Natural killer cell (primary cell): Measurements from ENCODE around the gene PREX1. TPM values are rescaled to one million over a fixed set of nuclear protein-coding genes. Genes with fewer than 3 reads are reported as not detected.

Experiments
- ATAC-seq, 3 donors: fragments of 150-1000 bp in 2 of 3; fragments of 200-7000 bp in 1 of 3; cut with Tn5 transposase; 1 replicate in 1 of 3; 2 replicates in 2 of 3; pipeline ENCODE4 v1.10.0; 2021; ENCODE audit warnings: mild to moderate bottlenecking in 2 of 3, moderate library complexity in 2 of 3
- DNase-seq, 2 donors: peaks; one replicate each; pipeline versions ENCODE4 v3.0.0 to v3.0.0-alpha.2; 2013 to 2021; ENCODE audit warnings: mixed read lengths in 1 of 2
- H3K27ac ChIP-seq: one replicate; pipeline ENCODE4 v1.5.1; 2013; ENCODE audit warnings: mild to moderate bottlenecking, low read length
- H3K27me3 ChIP-seq: one replicate; pipeline ENCODE4 v1.6.1; 2013; ENCODE audit warnings: low read length; ENCODE audit not compliant: control insufficient read depth, insufficient read depth
- H3K36me3 ChIP-seq: one replicate; pipeline ENCODE4 v1.6.1; 2013; ENCODE audit warnings: low read length; ENCODE audit not compliant: control insufficient read depth, insufficient read depth
- H3K4me1 ChIP-seq: one replicate; pipeline ENCODE4 v1.6.1; 2013; ENCODE audit warnings: low read length; ENCODE audit not compliant: control insufficient read depth, insufficient read depth
- H3K4me3 ChIP-seq: one replicate; pipeline ENCODE4 v1.5.1; 2013; ENCODE audit warnings: low read length
- H3K9me3 ChIP-seq: one replicate; pipeline ENCODE4 v1.6.1; 2013; ENCODE audit warnings: low read length; ENCODE audit not compliant: control insufficient read depth, insufficient read depth
- H3K27ac Mint-ChIP-seq, 2 donors: one replicate each; pipeline ENCODE4 v1.8.0; 2022; ENCODE audit warnings: mild to moderate bottlenecking in 2 of 2, mixed read lengths in 2 of 2, moderate library complexity in 1 of 2
- H3K27me3 Mint-ChIP-seq, 2 donors: one replicate each; pipeline ENCODE4 v1.8.0; 2022; ENCODE audit warnings: low read depth in 2 of 2, mixed read lengths in 2 of 2
- H3K36me3 Mint-ChIP-seq: one replicate; pipeline ENCODE4 v1.8.0; 2022; ENCODE audit warnings: mixed read lengths
- H3K4me1 Mint-ChIP-seq, 2 donors: one replicate each; pipeline ENCODE4 v1.8.0; 2022; ENCODE audit warnings: mixed read lengths in 2 of 2
- H3K4me3 Mint-ChIP-seq: one replicate; pipeline ENCODE4 v1.8.0; 2022; ENCODE audit warnings: mild to moderate bottlenecking, moderate library complexity, mixed read lengths
- H3K9me3 Mint-ChIP-seq, 2 donors: one replicate each; pipeline ENCODE4 v1.8.0; 2022; ENCODE audit warnings: mixed read lengths in 2 of 2
- CTCF ChIP-seq: fragments of 200-600 bp; IDR thresholded peaks from one replicate; pipeline ENCODE4 v1.8.0; 2022; ENCODE audit warnings: antibody characterized with exemption
- WGBS: methylation state at CpG from one replicate; pipeline ENCODE4 v1.1.7; 2013; ENCODE audit warnings: missing lambda C conversion rate; ENCODE audit not compliant: insufficient coverage; 5-methylcytosine and 5-hydroxymethylcytosine counted together
- intact Hi-C: fragments of 100-400 bp; cut with micrococcal nuclease; formaldehyde crosslinking; loops from one replicate; pipeline ENCODE4 v1.14.2; 2022
- total RNA-seq, 4 donors: library from RNA; stranded (reverse); fragments of 120-200 nt in 1 of 4; gene quantifications; one replicate each; pipeline versions ENCODE4 v1.2.3 to v1.2.4, GENCODE V29; 2013 to 2022

Gene PREX1
- total RNA-seq, 3 donors from 2014 or later (not counting 1 experiment from before 2014, with no cell fraction given): 382 to 392 (median 389) TPM

DNA sequence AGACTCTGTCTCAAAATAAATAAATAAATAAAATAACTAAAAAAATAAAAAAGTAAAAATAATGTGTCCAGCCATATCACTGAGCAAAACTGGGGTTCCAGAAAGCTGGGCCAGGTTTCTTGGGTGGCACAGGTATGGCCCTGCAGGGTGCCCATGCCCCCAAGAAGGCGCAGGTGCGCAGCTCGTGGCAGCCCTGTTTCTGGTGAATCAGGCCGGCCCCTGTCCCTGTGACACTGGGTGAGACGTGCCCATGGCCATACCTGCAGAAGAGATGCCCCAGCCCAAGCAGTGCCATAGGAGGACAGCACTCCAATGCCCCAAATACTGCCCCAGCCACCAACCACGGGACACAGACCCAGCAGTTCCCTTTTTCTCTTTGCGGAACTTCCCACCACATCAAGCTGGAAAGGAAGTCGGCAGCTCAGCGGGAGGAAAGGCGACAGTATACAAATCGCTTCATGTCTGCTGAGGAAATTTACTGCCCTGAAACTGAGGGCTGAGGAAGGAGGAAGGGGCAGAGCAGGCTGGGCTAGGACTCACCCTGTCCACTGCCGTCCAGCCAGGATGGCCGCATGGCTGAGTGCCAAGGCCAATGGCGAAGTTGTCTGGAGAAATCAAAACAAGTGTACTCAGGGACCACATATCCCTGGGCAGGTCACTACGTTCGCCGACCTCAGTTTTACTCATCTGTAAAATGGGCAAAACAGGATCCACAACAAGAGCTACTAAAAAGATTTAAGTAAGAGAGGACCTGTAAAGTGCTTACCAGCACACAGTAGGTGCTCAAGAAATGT is 55.4 kb downstream of the PREX1 start:
- H3K4me1 ChIP-seq: peaks cover 100% of the 10 kb centered on the region
- H3K27ac ChIP-seq: peak overlapping the region; percentile 55
- no peaks in the 10 kb centered on the region for H3K9me3 ChIP-seq
- Mint-ChIP-seq H3K27me3 (no peaks in the 10 kb centered on the region), H3K4me1 (peaks cover 91 to 95% of the 10 kb centered on the region in 2 donors), H3K4me3 (peak overlapping the region; percentile 80), H3K36me3 (no peaks in the 10 kb centered on the region), H3K27ac (no peak overlapping the region), H3K9me3 (no peaks in the 10 kb centered on the region)
- no peak for TF ChIP-seq CTCF
- no peaks in the 10 kb centered on the region for H3K36me3 ChIP-seq
- DNase-seq: peak in 1 of 2 donors; percentile 46
- H3K27me3 ChIP-seq: no peaks in the 10 kb centered on the region
- WGBS: 34% methylated on average over 17 of the region's 17 CpGs
- intact Hi-C loops: no loop called here
- H3K4me3 ChIP-seq: no peak overlapping the region
- ATAC-seq: no peak

DNA sequence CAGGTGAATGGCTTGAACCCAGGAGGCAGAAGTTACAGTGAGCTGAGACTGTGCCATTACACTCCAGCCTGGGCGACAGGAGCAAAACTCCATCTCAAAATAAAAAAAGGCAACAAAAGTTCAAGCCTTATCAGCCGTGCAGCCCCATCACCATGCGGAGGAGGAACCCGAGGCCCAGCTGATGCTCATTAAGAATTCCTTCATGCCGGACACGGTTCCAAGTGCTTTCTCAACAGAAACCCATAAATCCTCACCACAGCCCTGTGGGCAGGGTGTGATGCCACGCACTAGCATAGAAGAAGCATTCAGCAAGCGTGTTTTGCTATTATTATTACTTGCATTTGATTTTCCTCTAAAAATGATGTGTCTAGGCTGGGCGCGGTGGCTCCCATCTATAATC is 56.3 kb downstream of the PREX1 start:
- peak overlapping the region; percentile 9 for H3K27ac ChIP-seq
- no peak overlapping the region for H3K27ac Mint-ChIP-seq
- peaks cover 100% of the 10 kb centered on the region for H3K4me1 ChIP-seq

GRCh38 chr20:48770700-48771442 is 56.9 kb downstream of the PREX1 start:
- H3K27me3 Mint-ChIP-seq: no peaks in the 10 kb centered on the region
- Histone ChIP-seq H3K4me1 (peaks cover 100% of the 10 kb centered on the region), H3K27me3 (no peaks in the 10 kb centered on the region), H3K36me3 (no peaks in the 10 kb centered on the region), H3K27ac (peak overlapping the region; percentile 6), H3K9me3 (no peaks in the 10 kb centered on the region), H3K4me3 (no peak overlapping the region)
- peaks cover 93 to 95% of the 10 kb centered on the region in 2 donors for H3K4me1 Mint-ChIP-seq
- 64% methylated on average over 9 of the region's 9 CpGs for WGBS
- DNase-seq (no peak), ATAC-seq (no peak)
- peak overlapping the region; percentile 58 for H3K4me3 Mint-ChIP-seq
- no peaks in the 10 kb centered on the region for H3K36me3 Mint-ChIP-seq
- TF ChIP-seq CTCF: no peak
- H3K9me3 Mint-ChIP-seq: no peaks in the 10 kb centered on the region
- intact Hi-C loops: no loop called here
- H3K27ac Mint-ChIP-seq: no peak overlapping the region

More for the DNA sequence above, 56.3 kb downstream of the PREX1 start:
- Histone ChIP-seq H3K9me3 (no peaks in the 10 kb centered on the region), H3K4me3 (no peak overlapping the region), H3K27me3 (no peaks in the 10 kb centered on the region), H3K36me3 (no peaks in the 10 kb centered on the region)
- TF ChIP-seq CTCF: no peak
- WGBS: 46% methylated on average over 10 of the region's 10 CpGs
- no peaks in the 10 kb centered on the region for H3K9me3 Mint-ChIP-seq
- peak overlapping the region; percentile 58 for H3K4me3 Mint-ChIP-seq
- no peaks in the 10 kb centered on the region for H3K27me3 Mint-ChIP-seq
- no peaks in the 10 kb centered on the region for H3K36me3 Mint-ChIP-seq
- ATAC-seq (no peak), DNase-seq (no peak)
- intact Hi-C loops: no loop called here
- peaks cover 91 to 95% of the 10 kb centered on the region in 2 donors for H3K4me1 Mint-ChIP-seq
